GM12892 (cell line): ENCODE results near the gene GRAMD2A.
"Not testable (repeated sequence)": the region's sequence is repeated elsewhere in the genome, so short reads cannot be mapped to it uniquely, and the experiment has no call there.

Experiments
- DNase-seq: peaks from one replicate; pipeline ENCODE4 v3.0.0; 2011; ENCODE audit not compliant: insufficient read length
- FAIRE-seq: peaks from 2 replicates; lab custom pipeline; 2011; peaks lifted over from hg19 to GRCh38; lab: Jason Lieb, UNC
- POLR2A ChIP-seq: IDR thresholded peaks from 2 replicates; pipeline ENCODE4 v1.6.1; 2011; ENCODE audit warnings: low read depth, low read length, control low read depth
- POLR2AphosphoS5 ChIP-seq: IDR thresholded peaks from 2 replicates; pipeline ENCODE4 v1.6.1; 2011; ENCODE audit warnings: low read depth, low read length, control low read depth
- TAF1 ChIP-seq: IDR thresholded peaks from 2 replicates; pipeline ENCODE4 v1.6.1; 2011; ENCODE audit warnings: low read depth, mild to moderate bottlenecking, control low read depth, low read length, borderline replicate concordance

The GRAMD2A gene

GRCh38 chr15:72178976-72179585 is 18.5 kb downstream of the GRAMD2A start:
- no peak for FAIRE-seq
- no peak for DNase-seq
- TF ChIP-seq TAF1 = no peak
- TF ChIP-seq POLR2A = no peak
- no peak for TF ChIP-seq POLR2AphosphoS5

- DNase-seq = no peak
- no peak for FAIRE-seq
- no peak for TF ChIP-seq POLR2A
- TF ChIP-seq TAF1 = no peak
Measured at GRCh38 chr15:72176743-72177142, 20.8 kb downstream of the GRAMD2A start.

DNA sequence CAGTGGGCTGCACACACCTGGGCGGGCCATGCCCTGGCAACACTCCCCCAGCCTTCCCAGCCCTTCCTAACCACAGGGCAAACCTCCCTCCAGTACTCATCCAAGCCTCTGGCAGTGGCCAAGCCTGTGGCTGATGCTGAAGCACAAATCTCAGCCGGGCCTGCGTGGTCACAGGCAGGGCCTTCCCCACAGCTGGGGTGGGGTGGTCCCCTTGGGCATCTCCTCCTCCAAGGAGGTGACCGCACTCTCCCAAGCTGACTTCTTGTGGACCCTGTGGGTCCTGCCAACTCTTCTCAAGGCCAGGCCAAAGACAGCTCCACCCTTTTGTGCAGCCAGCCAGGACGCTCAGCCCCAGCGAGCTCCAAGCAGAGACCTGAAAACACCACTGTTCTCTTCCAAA is 21.4 kb downstream of the GRAMD2A start:
- DNase-seq (no peak), FAIRE-seq (no peak)
- TF ChIP-seq POLR2A = no peak
- no peak for TF ChIP-seq TAF1
- TF ChIP-seq POLR2AphosphoS5 = no peak

DNA sequence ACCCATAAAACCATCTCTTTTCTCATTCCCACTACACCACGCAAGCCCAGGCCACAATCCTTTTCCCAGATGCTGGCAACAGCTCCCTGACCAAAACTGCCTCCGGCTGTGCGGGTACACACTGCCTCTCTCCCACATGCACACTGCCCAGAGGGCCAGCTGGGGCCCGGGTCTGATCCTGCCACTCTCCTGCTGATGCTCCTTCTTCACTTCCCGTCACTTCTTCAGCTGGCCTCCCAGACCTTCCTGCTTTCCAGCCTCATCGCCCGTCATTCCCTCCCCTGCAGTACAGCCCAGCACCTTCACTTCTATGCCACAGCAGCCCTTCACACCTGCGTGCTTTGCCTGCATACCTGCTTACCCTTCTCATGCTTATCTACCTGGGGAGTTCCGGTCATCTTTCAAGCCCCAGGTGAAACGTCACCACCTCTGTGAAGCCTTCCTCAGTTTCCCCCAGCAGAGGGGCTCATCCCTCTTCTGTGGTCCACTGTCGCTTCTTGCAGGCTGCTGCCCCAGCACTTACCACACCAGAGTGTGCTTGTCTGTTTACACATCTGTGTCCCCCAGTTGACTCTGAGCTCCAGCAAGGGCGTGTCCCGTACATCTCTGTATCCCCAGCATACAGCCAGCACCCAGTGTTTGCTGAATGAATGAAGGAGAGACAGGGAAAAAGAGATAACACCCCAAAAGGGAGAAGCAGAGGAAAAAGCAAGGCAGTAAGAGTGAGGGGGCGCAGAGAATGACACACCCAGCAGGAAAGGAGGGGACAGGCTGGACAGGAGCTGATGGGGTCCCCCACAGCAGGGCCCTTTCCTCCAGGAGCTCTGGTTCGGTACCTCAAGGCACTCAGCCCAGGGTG is 22.2 kb downstream of the GRAMD2A start:
- TF ChIP-seq POLR2A = no peak
- no peak for TF ChIP-seq TAF1
- TF ChIP-seq POLR2AphosphoS5 = no peak
- DNase-seq (no peak), FAIRE-seq (no peak)

- FAIRE-seq (no peak), DNase-seq (no peak)
- TF ChIP-seq POLR2A (no peak), TAF1 (no peak), POLR2AphosphoS5 (no peak)
Measured at GRCh38 chr15:72174551-72175165, 22.9 kb downstream of the GRAMD2A start.

- DNase-seq = no peak
- no peak for TF ChIP-seq POLR2A
- no peak for TF ChIP-seq POLR2AphosphoS5
- no peak for TF ChIP-seq TAF1
- FAIRE-seq = no peak
Measured at GRCh38 chr15:72173864-72174550, 23.6 kb downstream of the GRAMD2A start.

- DNase-seq = no peak
- no peak for TF ChIP-seq POLR2A
- no peak for TF ChIP-seq POLR2AphosphoS5
- TF ChIP-seq TAF1 = no peak
- FAIRE-seq = no peak
Measured at GRCh38 chr15:72173401-72173800, 24.2 kb downstream of the GRAMD2A start.

- DNase-seq = no peak
- FAIRE-seq = no peak
- TF ChIP-seq POLR2AphosphoS5 (no peak), TAF1 (no peak), POLR2A (no peak)
Measured at GRCh38 chr15:72172796-72173195, 24.8 kb downstream of the GRAMD2A start.

DNA sequence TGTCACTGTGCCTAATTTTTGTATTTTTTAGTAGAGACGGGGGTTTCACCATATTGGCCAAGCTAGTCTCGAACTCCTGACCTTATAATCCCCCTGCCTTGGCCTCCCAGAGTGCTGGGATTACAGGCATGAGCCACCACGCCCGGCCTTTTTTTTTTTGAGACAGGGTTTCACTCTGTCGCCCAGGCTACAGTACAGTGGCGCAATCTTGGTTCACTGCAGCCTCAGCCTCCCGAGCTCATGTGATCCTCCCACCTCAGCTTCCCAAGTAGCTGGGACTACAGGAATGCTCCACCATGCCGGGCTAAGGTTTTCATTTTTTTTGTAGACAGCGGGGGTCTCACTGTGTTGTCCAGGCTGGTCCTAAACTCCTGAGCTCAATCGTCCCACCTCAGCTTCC is 25.6 kb downstream of the GRAMD2A start:
- DNase-seq, FAIRE-seq: not testable (repeated sequence)

DNA sequence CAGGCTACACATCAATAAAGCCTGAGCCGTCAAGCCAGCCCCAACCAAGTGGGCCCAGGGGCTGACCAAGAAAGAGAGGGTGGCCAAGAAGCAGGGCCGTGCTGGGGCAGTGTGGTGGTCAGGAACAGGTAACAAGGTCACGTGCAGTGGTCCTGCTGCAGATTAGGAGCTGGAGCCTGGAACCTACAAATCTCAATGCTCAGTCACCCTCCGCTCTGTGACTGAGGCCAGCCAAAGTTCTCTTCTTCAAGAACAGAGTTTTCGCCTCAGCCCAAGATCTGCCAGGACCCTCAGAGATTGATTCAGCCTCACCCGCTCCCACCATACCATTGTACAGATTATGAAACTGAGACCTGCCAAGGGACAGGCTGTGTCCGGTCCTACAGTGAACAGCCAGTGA is 26.9 kb downstream of the GRAMD2A start:
- DNase-seq (no peak), FAIRE-seq (no peak)
- TF ChIP-seq TAF1 (no peak), POLR2AphosphoS5 (no peak), POLR2A (no peak)

DNA sequence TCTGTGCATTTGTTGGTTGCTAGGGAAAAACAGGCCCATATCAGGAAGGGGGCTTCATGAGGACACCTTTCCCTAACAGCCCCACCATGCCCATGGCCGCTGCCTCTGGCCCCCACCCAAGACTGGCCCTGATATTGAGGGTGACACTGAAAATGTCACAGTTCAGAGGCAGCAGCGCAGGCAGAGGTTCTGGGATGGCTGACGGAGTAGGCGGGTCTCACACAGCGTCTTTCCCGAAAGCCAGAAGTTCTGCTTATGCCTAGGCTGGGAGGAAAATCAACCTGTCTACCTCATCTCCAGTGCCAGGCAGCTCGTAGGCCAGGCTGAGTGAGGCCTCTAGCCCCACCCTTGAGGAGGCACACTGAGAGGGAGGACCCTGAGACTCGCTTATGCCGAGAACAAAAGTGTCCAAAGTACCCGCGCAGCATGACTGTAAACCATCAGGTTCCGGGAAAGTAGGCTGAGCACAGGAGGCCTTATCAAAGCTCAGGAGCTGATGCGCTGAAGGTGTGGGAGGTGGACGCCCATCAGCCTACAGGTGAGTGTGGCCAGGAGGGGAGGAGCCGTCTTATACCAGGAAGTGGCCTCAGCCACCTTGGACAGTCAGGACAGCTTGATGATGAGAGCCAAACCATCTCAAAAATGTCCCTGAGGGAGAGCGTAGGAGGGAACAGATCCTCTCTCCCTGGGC is 27.5 kb downstream of the GRAMD2A start:
- FAIRE-seq (no peak), DNase-seq (no peak)
- TF ChIP-seq TAF1 = no peak
- no peak for TF ChIP-seq POLR2A
